Endothelial cell of umbilical vein (primary cell): ENCODE measurements around the gene RPTN. TPM values are rescaled to one million over a fixed set of nuclear protein-coding genes. Genes with fewer than 3 reads are reported as not detected.

ENCODE experiments used
- BruUV-seq: library from RNA; stranded (reverse); fragments of 400-500 nt; replicated peaks from 2 replicates; lab custom pipeline; 2021; lab: Mats Ljungman, UMichigan
- CTCF ChIA-PET: fragments of 300-600, 350-600 bp; sonication (Branson Sonifier 250); formaldehyde crosslinking; loops from one replicate; lab custom pipeline; 2021; ENCODE audit warnings: antibody characterized with exemption, inconsistent platforms; lab: Charles Lee
- POLR2A ChIA-PET: fragments of 300-600, 350-600 bp; sonication (Branson Sonifier 250); formaldehyde crosslinking; loops from one replicate; lab custom pipeline; 2021; ENCODE audit warnings: antibody characterized with exemption, inconsistent platforms; lab: Charles Lee
- DNase-seq: peaks from one replicate; pipeline ENCODE4 v3.0.0-alpha.2; 2011; ENCODE audit warnings: low read depth, low spot score
- FAIRE-seq: peaks from 2 replicates; lab custom pipeline; 2011; peaks lifted over from hg19 to GRCh38; lab: Jason Lieb, UNC
- H2AFZ ChIP-seq: 2 replicates; pipeline ENCODE4 v1.6.0; 2012; ENCODE audit warnings: low read depth, low read length, control low read depth, inconsistent platforms
- H3K27ac ChIP-seq: 2 replicates; pipeline ENCODE4 v1.5.1; 2011; ENCODE audit warnings: low read depth, mild to moderate bottlenecking, control low read depth, low read length, moderate library complexity; ENCODE audit not compliant: insufficient read depth
- H3K27me3 ChIP-seq, 2 experiments: 2 replicates each; pipeline versions ENCODE4 v1.6.0 to v1.6.1; 2011; ENCODE audit warnings: low read length in 2 of 2, mixed read lengths in 1 of 2; ENCODE audit not compliant: control insufficient read depth in 2 of 2, insufficient read depth in 2 of 2
- H3K36me3 ChIP-seq, 2 experiments: 2 replicates in 1 of 2; 3 replicates in 1 of 2; pipeline ENCODE4 v1.5.1; 2011; ENCODE audit warnings: low read length in 2 of 2, mild to moderate bottlenecking in 1 of 2, moderate library complexity in 1 of 2; ENCODE audit not compliant: control insufficient read depth in 2 of 2, insufficient read depth in 2 of 2; ENCODE audit errors: extremely low read depth in 1 of 2
- H3K4me1 ChIP-seq: 3 replicates; pipeline ENCODE4 v1.5.1; 2011; ENCODE audit warnings: mild to moderate bottlenecking, low read length; ENCODE audit not compliant: control insufficient read depth, insufficient read depth; ENCODE audit errors: extremely low read depth
- H3K4me2 ChIP-seq: 2 replicates; pipeline ENCODE4 v1.6.1; 2011; ENCODE audit warnings: low read length, control low read depth, mixed read lengths; ENCODE audit not compliant: insufficient read depth
- H3K4me3 ChIP-seq, 3 experiments: fragments of 200-600 bp in 1 of 3; sonication (generic), shearing (Covaris generic) in 1 of 3; replicated peaks in 1 of 3; 2 replicates each; pipeline ENCODE4 v1.5.1; 2011 to 2016; ENCODE audit warnings: control low read depth in 3 of 3, low read length in 3 of 3, mild to moderate bottlenecking in 2 of 3, inconsistent platforms in 1 of 3, low read depth in 1 of 3, moderate library complexity in 1 of 3; ENCODE audit not compliant: insufficient read depth in 1 of 3
- H3K79me2 ChIP-seq: 2 replicates; pipeline ENCODE4 v1.6.0; 2012; ENCODE audit warnings: low read length, inconsistent platforms; ENCODE audit not compliant: control insufficient read depth, insufficient read depth
- H3K9ac ChIP-seq: replicated peaks from 2 replicates; pipeline ENCODE3; 2011; ENCODE audit warnings: low read length, control low read depth; ENCODE audit not compliant: insufficient read depth; ENCODE audit errors: extremely low read depth
- H3K9me1 ChIP-seq: replicated peaks from 3 replicates; pipeline ENCODE4 v1.6.0; 2011; ENCODE audit warnings: mild to moderate bottlenecking, low read length; ENCODE audit not compliant: control insufficient read depth, insufficient read depth; ENCODE audit errors: extremely low read depth
- H3K9me3 ChIP-seq: replicated peaks from 2 replicates; pipeline ENCODE4 v1.5.1; 2012; ENCODE audit warnings: low read length, inconsistent platforms; ENCODE audit not compliant: control insufficient read depth, insufficient read depth
- H4K20me1 ChIP-seq: replicated peaks from 2 replicates; pipeline ENCODE3; 2011; ENCODE audit warnings: mild to moderate bottlenecking, low read length; ENCODE audit not compliant: control insufficient read depth, insufficient read depth; ENCODE audit errors: extremely low read depth
- EZH2 ChIP-seq: IDR thresholded peaks from 2 replicates; pipeline ENCODE4 v1.6.1; 2012; ENCODE audit warnings: borderline replicate concordance, low read depth, mild to moderate bottlenecking, moderate library complexity, low read length, inconsistent platforms; ENCODE audit not compliant: severe bottlenecking
- MYC ChIP-seq: IDR thresholded peaks from one replicate; pipeline ENCODE4 v1.6.1; 2011; ENCODE audit warnings: mild to moderate bottlenecking, low read depth, low read length
- POLR2A ChIP-seq: IDR thresholded peaks from 2 replicates; pipeline ENCODE4 v1.6.1; 2012; ENCODE audit warnings: low read depth, mild to moderate bottlenecking, control low read depth, low read length
- dilution Hi-C: fragments of 300-500 bp; cut with MboI; formaldehyde crosslinking; loops from one replicate; pipeline ENCODE4 v1.15.0; 2019; ENCODE audit warnings: low sequenced_read_pairs; ENCODE audit not compliant: extremely low pct_ligation_motif_present
- intact Hi-C: fragments of 100-400 bp; cut with micrococcal nuclease; formaldehyde crosslinking; loops from one replicate; pipeline ENCODE4 v1.10.0; 2022
- polyA plus RNA-seq, 4 experiments: library from polyadenylated mRNA; depleted of rRNA in 3 of 4; stranded (reverse) in 3 of 4; unstranded in 1 of 4; fragments of >200 nt; gene quantifications; 2 replicates each; pipeline versions ENCODE4 v1.2.1 to v1.2.3, GENCODE V29; 2011 to 2012; ENCODE audit warnings: missing spikeins in 1 of 4
- total RNA-seq: library from RNA; stranded (reverse); gene quantifications from 2 replicates; pipeline ENCODE4 v1.2.3, GENCODE V29; 2021

RPTN gene
- total and polyA plus RNA-seq, 2 donors (not counting 3 experiments of a cell fraction or from before 2014, with no cell fraction given) = not detected

DNA sequence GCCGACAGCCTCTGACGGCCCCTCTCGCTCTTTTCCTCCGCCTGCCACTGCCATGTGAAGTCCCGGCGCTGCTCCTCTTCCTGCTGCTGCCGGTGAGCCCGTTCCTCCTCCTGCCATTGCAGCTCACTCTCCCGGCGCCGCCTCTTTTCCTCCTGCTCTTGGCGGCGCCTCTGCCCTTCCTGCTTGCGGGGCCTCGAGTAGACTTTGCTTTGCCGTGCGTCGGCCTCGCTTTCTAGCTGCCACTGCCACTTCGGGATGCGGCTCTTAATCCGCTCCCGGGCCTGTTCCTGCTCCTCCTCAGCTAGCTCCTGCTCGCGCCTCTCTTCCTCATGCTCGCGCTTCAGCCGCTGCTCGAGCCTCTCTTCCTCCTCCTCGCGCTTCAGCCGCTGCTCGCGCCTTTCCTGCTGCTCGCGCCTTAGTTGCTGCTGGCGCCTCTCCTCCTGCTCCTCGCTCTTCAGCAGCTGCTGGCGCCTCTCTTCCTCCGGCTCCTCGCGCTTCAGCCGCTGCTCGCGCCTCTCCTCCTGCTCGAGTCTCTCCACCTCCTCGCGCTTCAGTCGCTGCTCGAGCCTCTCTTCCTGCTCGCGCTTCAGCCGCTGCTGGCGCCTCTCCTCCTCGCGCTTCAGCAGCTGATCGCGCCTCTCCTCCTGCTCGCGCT lies 48.0 kb downstream of the RPTN start:
- H3K27me3 ChIP-seq = peaks cover 75 to 93% of the 10 kb centered on the region in 2 experiments
- no peaks in the 10 kb centered on the region for H3K79me2 ChIP-seq
- intact Hi-C loops = no loop called here
- dilution Hi-C loops = no loop called here
- BruUV-seq = no TSS peak
- peak; percentile 58 for DNase-seq
- H3K9me3 ChIP-seq = no peaks in the 10 kb centered on the region
- no peak overlapping the region for H3K27ac ChIP-seq
- ChIA-PET CTCF (interaction anchor here (0.9 to 4.6 kb wide), 9 partner anchors 13 to 348 kb away, joined by 3 to 28 read pairs (median 4); no protein-coding TSS in a partner anchor), POLR2A (no interaction called here)
- no peak overlapping the region for H3K9ac ChIP-seq
- H3K9me1 ChIP-seq = no peaks in the 10 kb centered on the region
- H2AFZ ChIP-seq = peak overlapping the region; percentile 54
- H4K20me1 ChIP-seq = no peaks in the 10 kb centered on the region
- peaks cover 33% of the 10 kb centered on the region for H3K4me1 ChIP-seq
- no peaks in the 10 kb centered on the region for H3K36me3 ChIP-seq
- TF ChIP-seq MYC = no peak
- peak; percentile 27 for TF ChIP-seq EZH2
- H3K4me2 ChIP-seq = peak overlapping the region; percentile 32
- peak overlapping the region; percentile 19 to 35 (median 33) for H3K4me3 ChIP-seq
- no peak for FAIRE-seq

DNA sequence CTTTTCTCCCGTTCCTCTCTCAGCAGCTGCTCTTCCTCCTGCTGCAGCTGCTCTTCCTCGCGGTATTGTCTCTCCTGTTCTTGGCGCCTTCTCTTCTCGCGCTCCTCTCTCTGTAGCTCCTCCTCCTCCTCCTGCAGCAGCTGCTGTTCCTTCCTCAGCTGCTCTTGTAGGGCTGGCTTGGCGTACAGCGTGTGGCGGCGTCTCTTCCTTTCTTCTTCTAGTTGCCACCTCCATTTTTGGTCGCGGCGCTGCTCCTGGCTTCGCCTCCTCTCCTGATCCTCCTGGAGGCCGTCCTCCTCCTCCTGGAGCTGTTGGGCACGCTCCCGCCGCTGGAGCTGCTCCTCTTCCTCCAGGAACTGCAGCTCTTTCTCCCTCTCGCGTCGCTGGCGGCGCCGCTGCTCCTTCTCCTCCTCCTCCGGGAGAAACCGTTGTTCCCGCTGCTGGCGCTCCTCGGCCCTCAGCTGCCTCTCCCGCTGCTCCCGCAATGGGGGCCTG lies 48.6 kb downstream of the RPTN start:
- no peaks in the 10 kb centered on the region for H3K36me3 ChIP-seq
- peak; percentile 49 for DNase-seq
- no peaks in the 10 kb centered on the region for H3K9me1 ChIP-seq
- CTCF ChIA-PET = interaction anchor here (0.9 to 4.6 kb wide), 9 partner anchors 13 to 349 kb away, joined by 3 to 28 read pairs (median 4); no protein-coding TSS in a partner anchor
- intact Hi-C loops = no loop called here
- no peak overlapping the region for H3K9ac ChIP-seq
- peak overlapping the region; percentile 32 for H3K4me2 ChIP-seq
- peak overlapping the region; percentile 19 to 35 (median 33) for H3K4me3 ChIP-seq
- dilution Hi-C loops = no loop called here
- peak overlapping the region; percentile 54 for H2AFZ ChIP-seq
- POLR2A ChIA-PET = no interaction called here
- no peaks in the 10 kb centered on the region for H3K9me3 ChIP-seq
- H3K27me3 ChIP-seq = peaks cover 77 to 94% of the 10 kb centered on the region in 2 experiments
- no peaks in the 10 kb centered on the region for H3K79me2 ChIP-seq
- no peak for FAIRE-seq
- H3K27ac ChIP-seq = no peak overlapping the region
- TF ChIP-seq POLR2A (no peak), EZH2 (peak; percentile 28)
- H3K4me1 ChIP-seq = peaks cover 33% of the 10 kb centered on the region
- no peaks in the 10 kb centered on the region for H4K20me1 ChIP-seq
- BruUV-seq = no TSS peak
